Caco-2 (cell line): ENCODE data around the gene RNF167. TPM values are rescaled to one million over a fixed set of nuclear protein-coding genes. Genes with fewer than 3 reads are reported as not detected.

ENCODE experiments used
- BruUV-seq: library from RNA; stranded (reverse); fragments of 400-500 nt; replicated peaks from 2 replicates; lab custom pipeline; 2021; lab: Mats Ljungman, UMichigan
- CTCF ChIA-PET: fragments of 300-600 bp; sonication (Branson Sonifier 250); formaldehyde crosslinking; loops from one replicate; lab custom pipeline; 2022; ENCODE audit warnings: antibody characterized with exemption; lab: Charles Lee
- POLR2A ChIA-PET: fragments of 300-600 bp; sonication (Branson Sonifier 250); formaldehyde crosslinking; loops from one replicate; lab custom pipeline; 2022; ENCODE audit warnings: antibody characterized with exemption; lab: Charles Lee
- DNase-seq, 2 experiments: peaks; one replicate each; pipeline versions ENCODE4 v3.0.0 to v3.0.0-alpha.2; 2020 to 2022
- H3K27me3 ChIP-seq: replicated peaks from 2 replicates; pipeline ENCODE4 v1.6.0; 2011; ENCODE audit warnings: low read length; ENCODE audit not compliant: control insufficient read depth, insufficient read depth
- H3K36me3 ChIP-seq: 2 replicates; pipeline ENCODE4 v1.5.1; 2011; ENCODE audit warnings: low read length; ENCODE audit not compliant: control insufficient read depth, insufficient read depth
- H3K4me1 ChIP-seq: fragments of 250-450 bp; sonication (Bioruptor Pico); 2 replicates; pipeline ENCODE4 v1.5.1; 2020; ENCODE audit warnings: mild to moderate bottlenecking
- H3K4me3 ChIP-seq: 2 replicates; pipeline ENCODE4 v1.5.1; 2011; ENCODE audit warnings: low read depth, mild to moderate bottlenecking, control low read depth, low read length
- H3K9me3 ChIP-seq: fragments of 250-450 bp; sonication (Bioruptor Pico); 2 replicates; pipeline ENCODE4 v1.5.1; 2020; ENCODE audit warnings: mild to moderate bottlenecking, moderate library complexity
- H3K27ac Mint-ChIP-seq: one replicate; pipeline ENCODE4 v1.8.0; 2022; ENCODE audit warnings: mixed read lengths; ENCODE audit not compliant: unreplicated experiment
- H3K27me3 Mint-ChIP-seq: one replicate; pipeline ENCODE4 v1.8.0; 2022; ENCODE audit warnings: mixed read lengths; ENCODE audit not compliant: insufficient read depth, unreplicated experiment
- H3K36me3 Mint-ChIP-seq: one replicate; pipeline ENCODE4 v1.8.0; 2022; ENCODE audit warnings: mild to moderate bottlenecking, mixed read lengths; ENCODE audit not compliant: insufficient read depth, unreplicated experiment
- H3K4me1 Mint-ChIP-seq: one replicate; pipeline ENCODE4 v1.8.0; 2022; ENCODE audit warnings: low read depth, mixed read lengths; ENCODE audit not compliant: unreplicated experiment
- H3K4me3 Mint-ChIP-seq: one replicate; pipeline ENCODE4 v1.8.0; 2022; ENCODE audit warnings: mild to moderate bottlenecking, moderate library complexity, mixed read lengths; ENCODE audit not compliant: unreplicated experiment
- H3K9me3 Mint-ChIP-seq: one replicate; pipeline ENCODE4 v1.8.0; 2022; ENCODE audit warnings: mixed read lengths; ENCODE audit not compliant: unreplicated experiment
- intact Hi-C: fragments of 100-400 bp; cut with micrococcal nuclease; formaldehyde crosslinking; loops from one replicate; pipeline ENCODE4 v1.10.0; 2022; ENCODE audit not compliant: unreplicated experiment
- total RNA-seq: library from RNA; stranded (reverse); gene quantifications from 2 replicates; pipeline ENCODE4 v1.2.3, GENCODE V29; 2022
- TF ChIP-seq, protein P1 (sequence below), 2 experiments: fragments of 200-600 bp in 1 of 2; IDR thresholded peaks; 1 replicate in 1 of 2; 2 replicates in 1 of 2; pipeline versions ENCODE4 v1.5.1 to v1.8.0; 2011 to 2022; ENCODE audit warnings: antibody characterized with exemption in 1 of 2, control low read depth in 1 of 2, inconsistent platforms in 1 of 2, low read depth in 1 of 2, low read length in 1 of 2, mild to moderate bottlenecking in 1 of 2, moderate library complexity in 1 of 2; ENCODE audit not compliant: insufficient read depth in 1 of 2, severe bottlenecking in 1 of 2, unreplicated experiment in 1 of 2

Gene RNF167
- total RNA-seq, 1 experiment from 2014 or later: 60.9 TPM

DNA sequence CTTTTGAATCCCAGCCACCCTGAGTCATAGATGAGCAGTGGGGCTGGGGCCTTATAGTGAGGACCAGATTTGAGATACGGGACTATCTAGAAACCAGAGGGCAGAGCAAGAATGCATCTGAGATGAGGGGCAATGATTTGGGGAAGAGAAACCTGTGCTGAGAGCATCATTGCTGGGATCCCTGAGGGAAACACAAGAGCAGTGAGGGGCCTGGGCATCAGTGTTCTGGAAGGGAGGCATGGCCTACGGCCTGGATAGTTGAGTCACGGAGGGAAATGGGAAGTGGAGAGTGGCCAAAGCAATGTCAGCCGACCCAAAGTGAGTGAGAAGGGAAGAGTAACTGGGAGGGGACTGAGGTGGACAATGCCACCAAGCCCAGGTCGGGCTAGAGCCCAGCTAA lies 42.2 kb downstream of the RNF167 start:
- H3K9me3 Mint-ChIP-seq: no peaks in the 10 kb centered on the region
- ChIA-PET CTCF (no interaction called here), POLR2A (no interaction called here)
- TF ChIP-seq, protein P1, sequence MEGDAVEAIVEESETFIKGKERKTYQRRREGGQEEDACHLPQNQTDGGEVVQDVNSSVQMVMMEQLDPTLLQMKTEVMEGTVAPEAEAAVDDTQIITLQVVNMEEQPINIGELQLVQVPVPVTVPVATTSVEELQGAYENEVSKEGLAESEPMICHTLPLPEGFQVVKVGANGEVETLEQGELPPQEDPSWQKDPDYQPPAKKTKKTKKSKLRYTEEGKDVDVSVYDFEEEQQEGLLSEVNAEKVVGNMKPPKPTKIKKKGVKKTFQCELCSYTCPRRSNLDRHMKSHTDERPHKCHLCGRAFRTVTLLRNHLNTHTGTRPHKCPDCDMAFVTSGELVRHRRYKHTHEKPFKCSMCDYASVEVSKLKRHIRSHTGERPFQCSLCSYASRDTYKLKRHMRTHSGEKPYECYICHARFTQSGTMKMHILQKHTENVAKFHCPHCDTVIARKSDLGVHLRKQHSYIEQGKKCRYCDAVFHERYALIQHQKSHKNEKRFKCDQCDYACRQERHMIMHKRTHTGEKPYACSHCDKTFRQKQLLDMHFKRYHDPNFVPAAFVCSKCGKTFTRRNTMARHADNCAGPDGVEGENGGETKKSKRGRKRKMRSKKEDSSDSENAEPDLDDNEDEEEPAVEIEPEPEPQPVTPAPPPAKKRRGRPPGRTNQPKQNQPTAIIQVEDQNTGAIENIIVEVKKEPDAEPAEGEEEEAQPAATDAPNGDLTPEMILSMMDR (IDR thresholded peaks at IDR 0.05; ENCODE audit: insufficient read depth in 1 of 2, low read depth in 1 of 2, low read length in 1 of 2, severe bottlenecking in 1 of 2, unreplicated experiment in 1 of 2): no peak
- H3K4me3 Mint-ChIP-seq: no peak overlapping the region
- Histone ChIP-seq H3K4me3 (no peak overlapping the region), H3K27me3 (no peaks in the 10 kb centered on the region), H3K36me3 (no peaks in the 10 kb centered on the region), H3K4me1 (no peaks in the 10 kb centered on the region), H3K9me3 (no peaks in the 10 kb centered on the region)
- no peaks in the 10 kb centered on the region for H3K27me3 Mint-ChIP-seq
- BruUV-seq: no TSS peak
- DNase-seq: no peak
- intact Hi-C loops: no loop called here
- no peak overlapping the region for H3K27ac Mint-ChIP-seq
- H3K36me3 Mint-ChIP-seq: peaks cover 26% of the 10 kb centered on the region
- peaks cover 7% of the 10 kb centered on the region for H3K4me1 Mint-ChIP-seq

DNA sequence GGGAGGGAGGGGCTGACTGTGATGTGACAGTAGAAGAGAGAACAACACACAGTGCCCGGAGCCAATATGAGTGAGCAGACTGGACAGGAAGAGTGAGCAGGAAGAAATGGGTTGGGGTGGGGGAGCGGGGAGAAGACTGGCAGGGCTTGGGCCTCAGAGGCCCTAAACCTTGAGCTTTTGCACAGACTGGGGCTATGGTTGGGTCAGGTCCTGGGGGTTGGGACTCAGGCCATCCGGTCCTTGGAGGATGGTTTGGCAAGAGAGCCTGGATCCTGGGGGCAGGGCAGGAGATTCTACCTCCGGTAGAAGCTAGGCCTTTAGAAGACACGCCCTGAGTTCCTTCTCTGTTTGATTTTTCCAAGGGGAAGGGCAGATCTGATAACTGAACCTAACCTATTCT lies 46.3 kb downstream of the RNF167 start:
- POLR2A ChIA-PET: interaction anchor here (1.4 kb wide), 1 partner anchor 19 kb away, joined by 5 read pairs; no protein-coding TSS in a partner anchor
- CTCF ChIA-PET: no interaction called here
- H3K36me3 Mint-ChIP-seq: peaks cover 12% of the 10 kb centered on the region
- H3K4me1 ChIP-seq: peaks cover 4% of the 10 kb centered on the region; the same call in 1 of the 2 replicates
- DNase-seq: no peak
- no TSS peak for BruUV-seq
- peaks cover 9% of the 10 kb centered on the region for H3K4me1 Mint-ChIP-seq
- intact Hi-C loops: no loop called here
- H3K9me3 Mint-ChIP-seq: no peaks in the 10 kb centered on the region
- H3K27me3 Mint-ChIP-seq: no peaks in the 10 kb centered on the region
- H3K27ac Mint-ChIP-seq: peak overlapping the region; percentile 73
- H3K4me3 Mint-ChIP-seq: peak overlapping the region; percentile 78
- H3K9me3 ChIP-seq: no peaks in the 10 kb centered on the region
- H3K36me3 ChIP-seq: no peaks in the 10 kb centered on the region
- TF ChIP-seq, protein P1 (IDR thresholded peaks at IDR 0.05; ENCODE audit: insufficient read depth in 1 of 2, low read depth in 1 of 2, low read length in 1 of 2, severe bottlenecking in 1 of 2, unreplicated experiment in 1 of 2): no peak
- peak overlapping the region; percentile 60 for H3K4me3 ChIP-seq
- H3K27me3 ChIP-seq: no peaks in the 10 kb centered on the region

DNA sequence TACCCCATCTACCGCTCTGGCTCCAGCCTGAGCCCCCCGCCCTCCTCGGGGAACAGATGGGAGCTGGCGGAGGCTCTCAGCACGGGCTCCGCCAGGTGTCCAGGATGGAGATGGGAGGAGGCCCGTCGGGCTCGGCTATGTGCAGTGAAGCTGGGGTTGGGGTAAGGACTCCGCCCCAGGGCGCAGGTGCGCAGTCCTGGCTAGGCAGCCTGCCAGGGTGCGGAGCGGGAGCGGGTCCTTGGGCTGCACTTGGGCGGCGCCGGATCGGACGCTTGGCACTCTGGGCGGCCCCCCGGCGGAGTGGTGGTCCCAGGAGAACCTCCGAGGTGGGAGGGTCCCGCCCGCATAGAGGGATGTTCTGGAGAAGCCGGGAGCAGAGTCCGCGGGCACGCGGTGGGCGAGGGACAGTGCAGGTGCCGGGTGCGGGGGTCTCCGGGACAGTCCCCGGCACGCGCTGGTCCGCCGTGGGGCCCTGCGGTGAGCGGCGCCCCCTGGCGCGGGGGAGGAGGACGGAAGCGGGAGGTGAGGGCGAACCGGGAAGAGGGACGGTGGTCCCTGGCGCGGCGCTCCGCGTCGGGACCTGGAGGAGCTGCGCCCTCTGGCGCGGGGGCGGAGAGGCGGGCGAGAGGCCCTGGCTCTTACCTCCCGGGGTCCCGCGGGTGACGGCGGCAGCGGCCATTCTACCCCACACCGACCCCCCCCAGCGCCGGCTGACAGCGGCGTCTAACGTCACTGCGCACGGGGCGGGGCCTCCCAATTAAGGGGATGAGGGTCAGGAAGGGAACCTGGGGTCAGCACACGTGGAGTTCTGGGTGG lies 47.1 kb downstream of the RNF167 start, which contains the start of gene CAMTA2:
Gene CAMTA2, minus strand, starts transcription at position 725 of the 816 bp plus-strand sequence. CDS start 1,453 bp downstream, outside the sequence.
- Mint-ChIP-seq H3K36me3 (peaks cover 4% of the 10 kb centered on the region), H3K4me1 (peaks cover 9% of the 10 kb centered on the region), H3K27me3 (no peaks in the 10 kb centered on the region), H3K4me3 (peak within 1 kb of the TSS; percentile 78), H3K27ac (peak within 1 kb of the TSS; percentile 73), H3K9me3 (no peaks in the 10 kb centered on the region)
- POLR2A ChIA-PET: interaction anchor here (1.4 kb wide), 1 partner anchor 20 kb away, joined by 5 read pairs; no protein-coding TSS in a partner anchor
- DNase-seq: peak; percentile 79 to 82
- Histone ChIP-seq H3K9me3 (no peaks in the 10 kb centered on the region), H3K27me3 (no peaks in the 10 kb centered on the region), H3K4me3 (peak within 1 kb of the TSS; percentile 60), H3K4me1 (peaks cover 4% of the 10 kb centered on the region; the same call in 1 of the 2 replicates), H3K36me3 (no peaks in the 10 kb centered on the region)
- intact Hi-C loops: no loop called here
- CTCF ChIA-PET: interaction anchor here (1.0 to 1.5 kb wide), 2 partner anchors 20 to 78 kb away, joined by 3 to 6 read pairs; partner anchors contain the start of gene SPAG7
- TF ChIP-seq, protein P1 (IDR thresholded peaks at IDR 0.05; ENCODE audit: insufficient read depth in 1 of 2, low read depth in 1 of 2, low read length in 1 of 2, severe bottlenecking in 1 of 2, unreplicated experiment in 1 of 2): peak; percentile 41 to 52
- TSS peak; percentile 34 for BruUV-seq
